ENCODE results near the gene ZMYND11. TPM values are rescaled to one million over a fixed set of nuclear protein-coding genes. Genes with fewer than 3 reads are reported as not detected.

The ZMYND11 gene
- total and polyA plus RNA-seq, 2 of the 8 experiments (the other 6 are each of a cell fraction or from before 2014, with no cell fraction given) = 7.5 to 26.6 TPM

GRCh38 chr10:283916-284356 lies 148.7 kb downstream of the ZMYND11 start:
- no peaks in the 10 kb centered on the region for H3K27me3 ChIP-seq (replicated peaks in 1 of 4; ENCODE audit: control insufficient read depth in 3 of 4, extremely low read depth in 1 of 4, insufficient read depth in 3 of 4, low read length in 3 of 4)
- H2BK20ac ChIP-seq (ENCODE audit: low read length) = no peak overlapping the region
- no peak overlapping the region for H3K14ac ChIP-seq (ENCODE audit: insufficient read length)
- H3K9me3 ChIP-seq (ENCODE audit: insufficient read depth in 2 of 2, low read depth in 1 of 2, low read length in 1 of 2) = no peaks in the 10 kb centered on the region
- no peaks in the 10 kb centered on the region for H3K79me2 ChIP-seq (ENCODE audit: control insufficient read depth in 1 of 2, insufficient read depth in 2 of 2, low read length in 2 of 2)
- POLR2A ChIA-PET (ENCODE audit: partially characterized antibody) = interaction anchor here (1.1 kb wide), 1 partner anchor 10 kb away, joined by 3 read pairs; no protein-coding TSS in a partner anchor
- H3K36me3 ChIP-seq (ENCODE audit: control insufficient read depth in 2 of 4, insufficient read depth in 4 of 4, low read length in 3 of 4) = no peaks in the 10 kb centered on the region
- H4K8ac ChIP-seq (ENCODE audit: extremely low read depth, insufficient read depth, low read length) = no peak overlapping the region
- H3K56ac ChIP-seq (replicated peaks; ENCODE audit: insufficient read length, low read depth, low read length) = no peak overlapping the region
- H2BK5ac ChIP-seq (ENCODE audit: low read depth, low read length) = no peak overlapping the region
- no peak overlapping the region for H2BK15ac ChIP-seq (ENCODE audit: low read length)
- no peak overlapping the region for H3K4me2 ChIP-seq (ENCODE audit: insufficient read depth in 1 of 2, low read depth in 2 of 2, low read length in 2 of 2)
- H3K18ac ChIP-seq (ENCODE audit: extremely low read depth, low read length) = no peak overlapping the region
- no peak overlapping the region for H4K91ac ChIP-seq (replicated peaks; ENCODE audit: insufficient read length, low read length)
- CTCF ChIA-PET (ENCODE audit: partially characterized antibody) = no interaction called here
- no peak overlapping the region for H2BK12ac ChIP-seq (ENCODE audit: low read depth, low read length)
- WGBS, 2 experiments (ENCODE audit: extremely low coverage in 1 of 2, insufficient coverage in 1 of 2, insufficient read length in 1 of 2, insufficient replicate concordance in 2 of 2, low coverage in 1 of 2, low lambda C conversion rate in 2 of 2, missing lambda C conversion rate in 1 of 2) = 95% methylated on average over 7 of the region's 7 CpGs; no CpG with 5 or more reads in 1 of the 2 experiments
- FAIRE-seq (no peak), DNase-seq (ENCODE audit: low read depth in 1 of 2, low spot score in 2 of 2) (no peak)
- H3K4me1 ChIP-seq (replicated peaks in 1 of 4; ENCODE audit: control insufficient read depth in 3 of 4, insufficient read depth in 4 of 4, low read length in 3 of 4) = peaks cover 0 to 2% (median 0%) of the 10 kb centered on the region in 4 experiments; a peak in 1 of 7 replicates
- H3K9ac ChIP-seq (replicated peaks in 1 of 4; ENCODE audit: extremely low read depth in 1 of 4, low read depth in 3 of 4, low read length in 3 of 4) = no peak overlapping the region
- no peaks in the 10 kb centered on the region for H3K23me2 ChIP-seq (ENCODE audit: low read depth, low read length)
- no peak overlapping the region for H3K23ac ChIP-seq (ENCODE audit: insufficient read length)
- H4K20me1 ChIP-seq (replicated peaks in 1 of 2; ENCODE audit: control insufficient read depth in 1 of 2, insufficient read depth in 2 of 2, low read length in 2 of 2) = no peaks in the 10 kb centered on the region
- no peaks in the 10 kb centered on the region for H3K79me1 ChIP-seq (ENCODE audit: low read depth, low read length)
- H2AFZ ChIP-seq (ENCODE audit: low read length) = no peak overlapping the region
- H4K5ac ChIP-seq (ENCODE audit: insufficient read length, low read depth, low read length) = no peak overlapping the region
- no peak overlapping the region for H2AK5ac ChIP-seq (ENCODE audit: low read depth, low read length)
- H3K27ac ChIP-seq (ENCODE audit: low read depth, low read length) = no peak overlapping the region
- no peak overlapping the region for H3K4ac ChIP-seq (replicated peaks; ENCODE audit: insufficient read length, low read depth, low read length)
- no peak overlapping the region for H2BK120ac ChIP-seq (replicated peaks; ENCODE audit: low read depth, low read length)
- no peak overlapping the region for H3K4me3 ChIP-seq (ENCODE audit: extremely low read depth in 1 of 4, insufficient read depth in 2 of 4, low read depth in 3 of 4, low read length in 4 of 4)
- TF ChIP-seq JUND (IDR thresholded peaks at IDR 0.05; ENCODE audit: low read length) (no peak), SIX5 (IDR thresholded peaks at IDR 0.05; ENCODE audit: low read depth, low read length) (no peak), SRF (IDR thresholded peaks at IDR 0.05; ENCODE audit: low read depth, low read length) (no peak), TAF7 (optimal IDR thresholded peaks at IDR 0.05; ENCODE audit: borderline replicate concordance, low read depth, low read length) (no peak), POLR2AphosphoS5 (IDR thresholded peaks at IDR 0.05; ENCODE audit: low read depth, low read length) (no peak), JUN (IDR thresholded peaks at IDR 0.05; ENCODE audit: low read depth, low read length) (no peak), MAFK (IDR thresholded peaks at IDR 0.05; ENCODE audit: low read depth, low read length) (no peak), YY1 (IDR thresholded peaks at IDR 0.05; ENCODE audit: low read depth, low read length) (no peak), RFX5 (IDR thresholded peaks at IDR 0.05; ENCODE audit: borderline replicate concordance, low read depth, low read length) (no peak), SUZ12 (IDR thresholded peaks at IDR 0.05; ENCODE audit: low read length) (no peak), EZH2 (IDR thresholded peaks at IDR 0.05; ENCODE audit: low read depth, low read length, severe bottlenecking) (no peak), SIN3A (conservative IDR thresholded peaks at IDR 0.05 in 1 of 2, IDR thresholded peaks at IDR 0.05 in 1 of 2; ENCODE audit: low read depth in 1 of 2, low read length in 2 of 2) (no peak), SIRT6 (IDR thresholded peaks at IDR 0.05; ENCODE audit: low read length) (no peak), SP2 (IDR thresholded peaks at IDR 0.05; ENCODE audit: low read length) (no peak), ZNF274 (IDR thresholded peaks at IDR 0.05; ENCODE audit: borderline replicate concordance, extremely low read depth, low read length) (no peak), NANOG (IDR thresholded peaks at IDR 0.05; ENCODE audit: insufficient read depth, low read depth, low read length, poor library complexity, severe bottlenecking) (no peak)
